ENCODE measurements around the gene EIF4E2.

The EIF4E2 gene

DNA sequence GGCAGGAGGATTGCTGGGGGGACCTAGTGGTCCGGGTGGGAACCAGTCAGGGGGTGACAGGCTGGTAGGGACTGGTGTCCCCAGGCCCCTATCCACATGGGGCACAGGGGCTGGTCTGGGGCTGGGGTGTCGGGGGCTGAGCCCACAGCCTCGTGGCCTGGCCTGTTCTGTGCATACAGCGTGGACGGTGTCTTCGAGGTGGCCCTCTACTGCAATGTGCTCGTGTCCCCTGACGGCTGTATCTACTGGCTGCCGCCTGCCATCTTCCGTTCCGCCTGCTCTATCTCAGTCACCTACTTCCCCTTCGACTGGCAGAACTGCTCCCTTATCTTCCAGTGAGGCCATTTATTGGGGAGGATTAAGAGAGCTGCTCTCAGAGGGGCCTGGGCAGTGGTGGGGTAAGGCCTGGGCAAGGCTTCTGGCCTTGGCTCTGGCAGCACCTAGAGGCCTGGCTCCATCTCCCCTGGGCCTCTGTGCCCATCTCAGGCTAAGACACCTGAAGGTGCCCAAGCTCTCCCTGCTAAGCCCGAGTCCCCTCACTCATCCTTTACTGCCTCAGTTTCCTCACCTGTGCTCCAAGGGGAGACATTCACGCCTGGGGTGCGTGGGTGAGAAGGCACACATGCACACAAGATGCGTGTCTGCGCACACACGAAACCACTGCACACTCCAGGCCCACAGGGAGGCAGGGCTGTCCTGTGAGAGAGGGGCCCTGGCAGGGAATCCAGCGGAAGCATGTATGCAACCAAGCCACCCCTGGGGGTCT, 9.1 kb upstream of the EIF4E2 start:
- no peak overlapping the region for H3K4me2 ChIP-seq (ENCODE audit: low read length)
- no peak overlapping the region for H3K4me3 ChIP-seq (ENCODE audit: low read length)
- H3K4me1 ChIP-seq (ENCODE audit: control insufficient read depth, insufficient read depth, low read length) = peaks cover 10% of the 10 kb centered on the region
- H3K36me3 ChIP-seq (ENCODE audit: insufficient read depth, low read length) = peaks cover 1% of the 10 kb centered on the region
- H3K9ac ChIP-seq (ENCODE audit: low read depth, low read length) = no peak overlapping the region
- H3K9me3 ChIP-seq (replicated peaks; ENCODE audit: low read length) = peaks cover 1% of the 10 kb centered on the region
- H3K27me3 ChIP-seq (ENCODE audit: control insufficient read depth, insufficient read depth, low read length) = peaks cover 6% of the 10 kb centered on the region

DNA sequence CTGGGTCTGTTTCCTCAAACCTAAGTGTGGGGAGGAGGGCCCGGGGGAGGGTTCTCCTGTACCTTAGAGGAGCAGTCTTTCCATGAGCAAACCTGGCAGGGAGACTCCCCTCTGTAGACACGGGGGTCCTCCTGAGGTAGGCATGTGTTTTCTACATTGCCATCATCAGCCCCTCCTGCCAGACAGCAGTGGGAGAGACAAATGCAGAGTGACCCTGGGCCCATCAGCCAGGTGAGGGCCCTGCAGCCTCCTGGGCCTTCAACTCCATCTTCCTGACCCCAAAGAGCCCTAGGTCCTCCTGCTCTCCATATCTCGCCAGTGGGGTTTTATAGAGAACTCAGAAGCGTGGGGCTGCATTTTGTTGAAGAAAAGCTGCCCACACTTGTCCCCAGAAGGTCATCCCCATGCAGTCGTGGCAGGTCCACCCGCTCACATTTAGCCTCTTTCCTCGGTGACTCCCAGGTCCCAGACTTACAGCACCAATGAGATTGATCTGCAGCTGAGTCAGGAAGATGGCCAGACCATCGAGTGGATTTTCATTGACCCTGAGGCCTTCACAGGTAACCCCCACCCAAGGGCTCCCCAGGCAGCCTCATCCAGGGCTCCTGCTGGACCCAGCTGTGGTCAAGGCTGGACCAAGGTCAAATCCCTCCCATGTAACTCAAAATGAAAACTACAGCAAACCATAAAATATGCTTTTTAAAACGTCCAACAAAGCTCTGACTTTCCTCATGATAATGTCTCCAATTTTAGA, 8.4 kb upstream of the EIF4E2 start:
- no peaks in the 10 kb centered on the region for H3K9me3 ChIP-seq (replicated peaks; ENCODE audit: low read length)

DNA sequence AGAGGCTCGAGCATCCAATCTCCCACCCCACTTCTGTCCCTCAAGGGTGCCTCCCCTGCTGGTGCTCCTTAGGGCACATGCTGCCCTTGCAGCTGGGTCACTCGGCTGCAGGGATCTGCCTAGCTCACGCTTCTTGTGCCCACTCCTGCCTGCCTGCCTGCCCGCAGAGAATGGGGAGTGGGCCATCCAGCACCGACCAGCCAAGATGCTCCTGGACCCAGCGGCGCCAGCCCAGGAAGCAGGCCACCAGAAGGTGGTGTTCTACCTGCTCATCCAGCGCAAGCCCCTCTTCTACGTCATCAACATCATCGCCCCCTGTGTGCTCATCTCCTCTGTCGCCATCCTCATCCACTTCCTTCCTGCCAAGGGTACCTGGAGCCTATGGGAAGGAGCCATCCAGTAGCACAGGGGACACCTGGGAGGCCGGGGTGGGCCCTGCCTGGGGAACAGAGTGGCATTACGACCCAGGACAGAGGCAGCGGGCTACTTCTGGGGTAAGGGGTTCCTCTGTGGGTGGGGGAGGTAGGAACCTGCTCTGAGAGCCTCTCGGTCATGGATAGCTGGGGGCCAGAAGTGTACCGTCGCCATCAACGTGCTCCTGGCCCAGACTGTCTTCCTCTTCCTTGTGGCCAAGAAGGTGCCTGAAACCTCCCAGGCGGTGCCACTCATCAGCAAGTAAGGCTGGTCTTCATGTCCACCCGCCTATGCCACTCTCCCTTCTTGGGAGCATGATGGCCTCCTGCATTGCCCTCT, 7.6 kb upstream of the EIF4E2 start:
- Histone ChIP-seq H3K27me3 (ENCODE audit: control insufficient read depth, insufficient read depth, low read length) (peaks cover 6% of the 10 kb centered on the region), H3K36me3 (ENCODE audit: insufficient read depth, low read length) (peaks cover 5% of the 10 kb centered on the region), H3K9me3 (replicated peaks; ENCODE audit: low read length) (no peaks in the 10 kb centered on the region), H3K9ac (ENCODE audit: low read depth, low read length) (no peak overlapping the region), H3K4me2 (ENCODE audit: low read length) (no peak overlapping the region), H3K4me1 (ENCODE audit: control insufficient read depth, insufficient read depth, low read length) (peaks cover 10% of the 10 kb centered on the region), H3K4me3 (ENCODE audit: low read length) (no peak overlapping the region)

More for the DNA sequence above, 8.4 kb upstream of the EIF4E2 start:
- Histone ChIP-seq H3K27me3 (ENCODE audit: control insufficient read depth, insufficient read depth, low read length) (peaks cover 6% of the 10 kb centered on the region), H3K4me3 (ENCODE audit: low read length) (no peak overlapping the region), H3K4me2 (ENCODE audit: low read length) (no peak overlapping the region), H3K4me1 (ENCODE audit: control insufficient read depth, insufficient read depth, low read length) (peaks cover 10% of the 10 kb centered on the region), H3K9ac (ENCODE audit: low read depth, low read length) (no peak overlapping the region), H3K36me3 (ENCODE audit: insufficient read depth, low read length) (peaks cover 5% of the 10 kb centered on the region)

DNA sequence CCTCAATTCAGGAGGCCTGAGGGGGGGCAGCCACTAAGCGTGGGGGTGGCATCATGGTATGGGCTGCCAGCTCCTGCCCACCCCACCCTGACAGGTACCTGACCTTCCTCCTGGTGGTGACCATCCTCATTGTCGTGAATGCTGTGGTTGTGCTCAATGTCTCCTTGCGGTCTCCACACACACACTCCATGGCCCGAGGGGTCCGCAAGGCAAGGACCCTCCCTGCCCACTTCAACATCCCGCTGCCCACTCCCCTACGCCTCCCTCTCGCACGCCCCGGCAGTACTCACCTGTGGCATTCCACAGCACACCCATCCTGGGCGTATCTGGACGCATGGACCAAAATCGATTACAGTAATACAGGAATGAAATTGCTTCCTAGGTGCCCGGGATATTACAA, 7.0 kb upstream of the EIF4E2 start:
- Histone ChIP-seq H3K27me3 (ENCODE audit: control insufficient read depth, insufficient read depth, low read length) (peaks cover 6% of the 10 kb centered on the region), H3K9ac (ENCODE audit: low read depth, low read length) (no peak overlapping the region), H3K9me3 (replicated peaks; ENCODE audit: low read length) (no peaks in the 10 kb centered on the region), H3K4me3 (ENCODE audit: low read length) (no peak overlapping the region), H3K4me1 (ENCODE audit: control insufficient read depth, insufficient read depth, low read length) (peaks cover 10% of the 10 kb centered on the region), H3K4me2 (ENCODE audit: low read length) (no peak overlapping the region), H3K36me3 (ENCODE audit: insufficient read depth, low read length) (peaks cover 5% of the 10 kb centered on the region)

DNA sequence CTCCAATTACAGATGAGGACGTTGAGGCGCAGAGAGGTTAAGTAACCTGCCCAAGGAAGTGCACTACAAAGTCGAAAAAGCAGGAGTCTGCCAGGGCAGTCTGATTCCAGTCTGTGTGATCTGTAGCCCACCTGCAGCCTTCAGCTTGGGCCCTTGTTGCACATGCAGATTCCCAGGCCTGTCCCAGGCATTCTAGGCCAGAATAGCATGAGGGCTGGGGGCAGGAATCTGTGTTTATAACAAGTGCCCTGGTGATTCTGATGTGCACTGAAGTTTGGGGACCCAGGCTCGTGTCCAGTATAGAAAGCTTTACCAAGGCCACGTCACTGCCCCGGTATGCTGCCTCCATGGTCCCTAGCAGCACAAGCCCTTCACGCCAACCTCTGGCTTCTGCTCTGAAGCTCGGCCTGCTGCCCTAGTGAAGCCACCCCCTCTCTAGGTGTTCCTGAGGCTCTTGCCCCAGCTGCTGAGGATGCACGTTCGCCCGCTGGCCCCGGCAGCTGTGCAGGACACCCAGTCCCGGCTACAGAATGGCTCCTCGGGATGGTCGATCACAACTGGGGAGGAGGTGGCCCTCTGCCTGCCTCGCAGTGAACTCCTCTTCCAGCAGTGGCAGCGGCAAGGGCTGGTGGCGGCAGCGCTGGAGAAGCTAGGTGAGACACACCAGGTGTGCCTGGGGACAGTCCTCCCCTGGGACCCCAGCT, 6.4 kb upstream of the EIF4E2 start:
- Histone ChIP-seq H3K27me3 (ENCODE audit: control insufficient read depth, insufficient read depth, low read length) (peaks cover 3% of the 10 kb centered on the region), H3K9me3 (replicated peaks; ENCODE audit: low read length) (no peaks in the 10 kb centered on the region), H3K4me1 (ENCODE audit: control insufficient read depth, insufficient read depth, low read length) (peaks cover 10% of the 10 kb centered on the region), H3K9ac (ENCODE audit: low read depth, low read length) (no peak overlapping the region), H3K4me3 (ENCODE audit: low read length) (no peak overlapping the region), H3K36me3 (ENCODE audit: insufficient read depth, low read length) (peaks cover 5% of the 10 kb centered on the region), H3K4me2 (ENCODE audit: low read length) (no peak overlapping the region)

DNA sequence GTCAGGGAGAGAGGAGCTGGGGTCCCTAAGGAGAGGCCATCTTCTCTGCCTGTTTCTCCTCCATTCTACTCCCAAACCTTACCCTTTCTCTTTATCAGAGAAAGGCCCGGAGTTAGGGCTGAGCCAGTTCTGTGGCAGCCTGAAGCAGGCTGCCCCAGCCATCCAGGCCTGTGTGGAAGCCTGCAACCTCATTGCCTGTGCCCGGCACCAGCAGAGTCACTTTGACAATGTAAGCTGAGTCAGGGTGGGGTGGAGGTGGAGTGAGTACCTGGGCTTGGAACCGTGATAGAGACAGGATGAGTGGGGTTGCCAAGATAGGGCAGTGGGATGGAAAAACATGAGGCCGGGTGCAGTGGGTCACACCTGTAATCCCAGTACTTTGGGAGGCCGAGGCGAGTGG, 5.8 kb upstream of the EIF4E2 start:
- Histone ChIP-seq H3K9me3 (replicated peaks; ENCODE audit: low read length) (no peaks in the 10 kb centered on the region), H3K9ac (ENCODE audit: low read depth, low read length) (no peak overlapping the region), H3K36me3 (ENCODE audit: insufficient read depth, low read length) (peaks cover 5% of the 10 kb centered on the region), H3K27me3 (ENCODE audit: control insufficient read depth, insufficient read depth, low read length) (no peaks in the 10 kb centered on the region), H3K4me3 (ENCODE audit: low read length) (no peak overlapping the region), H3K4me2 (ENCODE audit: low read length) (no peak overlapping the region), H3K4me1 (ENCODE audit: control insufficient read depth, insufficient read depth, low read length) (peaks cover 8% of the 10 kb centered on the region)

DNA sequence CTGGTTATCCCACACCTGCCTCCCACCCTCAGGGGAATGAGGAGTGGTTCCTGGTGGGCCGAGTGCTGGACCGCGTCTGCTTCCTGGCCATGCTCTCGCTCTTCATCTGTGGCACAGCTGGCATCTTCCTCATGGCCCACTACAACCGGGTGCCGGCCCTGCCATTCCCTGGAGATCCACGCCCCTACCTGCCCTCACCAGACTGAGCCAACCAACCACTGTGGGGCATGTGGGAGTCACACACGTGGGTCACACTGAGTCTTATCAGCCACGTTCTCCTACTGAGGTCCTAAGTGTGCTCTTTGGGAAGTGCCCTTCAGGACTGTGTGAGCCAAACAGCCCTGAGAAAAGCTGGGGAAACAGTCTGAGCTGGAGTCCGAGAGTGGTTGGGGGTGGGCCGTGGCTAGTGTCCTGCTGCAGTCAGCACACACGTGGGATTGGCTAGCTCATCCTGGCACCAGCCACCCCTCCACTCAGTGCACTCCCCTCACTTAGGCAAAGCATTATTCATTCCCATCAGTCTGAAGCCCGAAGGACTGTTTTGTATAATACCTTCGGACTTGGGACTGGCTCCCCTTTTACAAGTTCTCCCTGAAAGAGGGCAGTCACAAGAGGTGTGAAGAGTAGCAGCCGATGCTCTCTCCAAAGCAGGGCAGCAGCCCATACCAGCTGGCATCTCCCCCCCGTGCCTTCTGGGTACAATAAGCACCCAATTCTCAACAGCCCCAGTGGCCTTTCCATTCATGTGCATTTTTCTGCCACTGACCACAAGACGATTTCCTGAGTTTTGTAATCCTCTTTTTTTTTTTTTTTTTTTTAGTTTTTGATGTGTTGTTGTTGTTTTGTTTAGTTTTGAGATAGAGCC, 4.7 kb upstream of the EIF4E2 start:
- Histone ChIP-seq H3K4me3 (ENCODE audit: low read length) (no peak overlapping the region), H3K27me3 (ENCODE audit: control insufficient read depth, insufficient read depth, low read length) (no peaks in the 10 kb centered on the region)

DNA sequence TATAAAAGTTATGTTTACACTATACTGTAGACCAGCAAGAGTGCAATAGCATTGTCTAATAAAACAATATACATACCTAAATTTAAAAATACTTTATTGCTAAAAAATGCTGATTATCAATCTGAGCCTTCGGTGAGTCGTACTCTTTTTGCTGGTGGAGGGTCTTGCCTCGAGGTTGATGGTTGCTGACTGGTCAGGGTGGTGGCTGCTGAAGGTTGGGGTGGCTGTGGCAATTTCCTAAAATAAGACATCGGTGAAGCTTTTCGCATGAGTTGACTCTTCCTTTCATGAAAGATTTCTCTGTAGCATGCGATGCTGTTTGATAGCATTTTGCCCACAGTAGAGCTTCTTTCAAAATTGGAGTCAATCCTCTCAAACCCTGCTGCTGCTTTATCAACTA, 2.5 kb upstream of the EIF4E2 start:
- H3K4me1 ChIP-seq (ENCODE audit: control insufficient read depth, insufficient read depth, low read length) = peaks cover 11% of the 10 kb centered on the region
- H3K4me3 ChIP-seq (ENCODE audit: low read length) = no peak overlapping the region
- H3K36me3 ChIP-seq (ENCODE audit: insufficient read depth, low read length) = peaks cover 9% of the 10 kb centered on the region
- no peak overlapping the region for H3K9ac ChIP-seq (ENCODE audit: low read depth, low read length)
- no peaks in the 10 kb centered on the region for H3K9me3 ChIP-seq (replicated peaks; ENCODE audit: low read length)
- H3K4me2 ChIP-seq (ENCODE audit: low read length) = no peak overlapping the region
- H3K27me3 ChIP-seq (ENCODE audit: control insufficient read depth, insufficient read depth, low read length) = no peaks in the 10 kb centered on the region

More for the DNA sequence above, 4.7 kb upstream of the EIF4E2 start:
- Histone ChIP-seq H3K9ac (ENCODE audit: low read depth, low read length) (no peak overlapping the region), H3K9me3 (replicated peaks; ENCODE audit: low read length) (no peaks in the 10 kb centered on the region), H3K36me3 (ENCODE audit: insufficient read depth, low read length) (peaks cover 5% of the 10 kb centered on the region), H3K4me1 (ENCODE audit: control insufficient read depth, insufficient read depth, low read length) (peaks cover 5% of the 10 kb centered on the region), H3K4me2 (ENCODE audit: low read length) (no peak overlapping the region)

- Histone ChIP-seq H3K4me3 (ENCODE audit: low read length) (peak overlapping the region; percentile 75), H3K9ac (ENCODE audit: low read depth, low read length) (peak overlapping the region; percentile 98), H3K4me2 (ENCODE audit: low read length) (peak overlapping the region; percentile 87), H3K27me3 (ENCODE audit: control insufficient read depth, insufficient read depth, low read length) (no peaks in the 10 kb centered on the region), H3K9me3 (replicated peaks; ENCODE audit: low read length) (no peaks in the 10 kb centered on the region), H3K36me3 (ENCODE audit: insufficient read depth, low read length) (peaks cover 19% of the 10 kb centered on the region), H3K4me1 (ENCODE audit: control insufficient read depth, insufficient read depth, low read length) (peaks cover 11% of the 10 kb centered on the region)
Observed at GRCh38 chr2:232549655-232550353, 685 bp upstream of the EIF4E2 start.

- H3K4me2 ChIP-seq (ENCODE audit: low read length) = peak overlapping the region; percentile 87
- H3K4me1 ChIP-seq (ENCODE audit: control insufficient read depth, insufficient read depth, low read length) = peaks cover 11% of the 10 kb centered on the region
- peak overlapping the region; percentile 98 for H3K9ac ChIP-seq (ENCODE audit: low read depth, low read length)
- no peaks in the 10 kb centered on the region for H3K9me3 ChIP-seq (replicated peaks; ENCODE audit: low read length)
- H3K36me3 ChIP-seq (ENCODE audit: insufficient read depth, low read length) = peaks cover 25% of the 10 kb centered on the region
- peak overlapping the region; percentile 75 for H3K4me3 ChIP-seq (ENCODE audit: low read length)
- H3K27me3 ChIP-seq (ENCODE audit: control insufficient read depth, insufficient read depth, low read length) = no peaks in the 10 kb centered on the region
Observed at GRCh38 chr2:232551250-232551638, 755 bp downstream of the EIF4E2 start.
